Measurements from ENCODE around the gene INIP.
"Not testable (repeated sequence)": the region's sequence is repeated elsewhere in the genome, so short reads cannot be mapped to it uniquely, and the experiment has no call there.

- not testable (repeated sequence) for TF ChIP-seq CTCF, POLR2A (IDR thresholded peaks at IDR 0.05)
These were observed 4.8 kb upstream of the INIP start for GRCh38 chr9:112722749-112723148.

All from heart left ventricle (tissue), 13 donors.